Panc1 (cell line): ENCODE data around the gene MT1HL1. TPM values are rescaled to one million over a fixed set of nuclear protein-coding genes. Genes with fewer than 3 reads are reported as not detected.
"Not testable (repeated sequence)": the region's sequence is repeated elsewhere in the genome, so short reads cannot be mapped to it uniquely, and the experiment has no call there.

Experiments
- ATAC-seq: fragments of 200-7000 bp; cut with Tn5 transposase; 2 replicates; pipeline ENCODE4 v1.9.1; 2020; ENCODE audit warnings: mild to moderate bottlenecking, moderate library complexity
- BruUV-seq: library from RNA; stranded (reverse); fragments of 400-500 nt; replicated peaks from 2 replicates; lab custom pipeline; 2021; lab: Mats Ljungman, UMichigan
- CTCF ChIA-PET: fragments of 300-600 bp; sonication (Branson Sonifier 250); formaldehyde crosslinking; loops from one replicate; lab custom pipeline; 2022; ENCODE audit warnings: antibody characterized with exemption; lab: Charles Lee
- POLR2A ChIA-PET: fragments of 300-600 bp; sonication (Branson Sonifier 250); formaldehyde crosslinking; loops from one replicate; lab custom pipeline; 2022; ENCODE audit warnings: antibody characterized with exemption; lab: Charles Lee
- DNase-seq: peaks from one replicate; pipeline ENCODE4 v3.0.0-alpha.2; 2010; ENCODE audit warnings: low read depth, low spot score
- H3K27ac ChIP-seq: 2 replicates; pipeline ENCODE4 v1.5.1; 2011; ENCODE audit warnings: mild to moderate bottlenecking, low read length, inconsistent platforms
- H3K27me3 ChIP-seq: fragments of 200-500 bp; sonication (Bioruptor generic); 2 replicates; pipeline ENCODE4 v1.6.0; 2014; ENCODE audit warnings: low read length, inconsistent platforms; ENCODE audit not compliant: control insufficient read depth, insufficient read depth
- H3K36me3 ChIP-seq: fragments of 200-500 bp; sonication (Bioruptor generic); 2 replicates; pipeline ENCODE4 v1.5.1; 2014; ENCODE audit warnings: inconsistent platforms, mild to moderate bottlenecking, low read length, moderate library complexity; ENCODE audit not compliant: control insufficient read depth, insufficient read depth
- H3K4me1 ChIP-seq: 2 replicates; pipeline ENCODE4 v1.5.1; 2011; ENCODE audit warnings: inconsistent platforms, mild to moderate bottlenecking, low read length, moderate library complexity; ENCODE audit not compliant: control insufficient read depth, insufficient read depth
- H3K4me3 ChIP-seq, 2 experiments: 2 replicates each; pipeline ENCODE4 v1.5.1; 2011 to 2012; ENCODE audit warnings: low read depth in 2 of 2, low read length in 2 of 2, mild to moderate bottlenecking in 2 of 2, inconsistent platforms in 1 of 2, moderate library complexity in 1 of 2
- H3K9me3 ChIP-seq: fragments of 200-500 bp; sonication (Bioruptor generic); 2 replicates; pipeline ENCODE4 v1.5.1; 2014; ENCODE audit warnings: low read depth, mild to moderate bottlenecking, inconsistent platforms, low read length, moderate library complexity; ENCODE audit not compliant: control insufficient read depth, insufficient read depth
- CTCF ChIP-seq: fragments of 450-650 bp; IDR thresholded peaks from 2 replicates; pipeline ENCODE4 v1.5.1; 2017; ENCODE audit warnings: mild to moderate bottlenecking
- POLR2AphosphoS5 ChIP-seq: IDR thresholded peaks from 2 replicates; pipeline ENCODE4 v1.6.1; 2012; ENCODE audit warnings: mild to moderate bottlenecking, low read depth, low read length, moderate library complexity
- REST ChIP-seq, 2 experiments: IDR thresholded peaks; 2 replicates each; pipeline ENCODE4 v1.6.1; 2011 to 2012; ENCODE audit warnings: low read depth in 2 of 2, control low read depth in 1 of 2, low read length in 1 of 2, mild to moderate bottlenecking in 1 of 2, moderate library complexity in 1 of 2; ENCODE audit not compliant: insufficient read depth in 1 of 2
- SIN3A ChIP-seq: IDR thresholded peaks from 2 replicates; pipeline ENCODE4 v1.6.1; 2012; ENCODE audit warnings: low read depth, mild to moderate bottlenecking, low read length, moderate library complexity, borderline replicate concordance; ENCODE audit not compliant: insufficient read depth
- TCF7L2 ChIP-seq: IDR thresholded peaks from 2 replicates; pipeline ENCODE4 v1.6.1; 2011; ENCODE audit warnings: mild to moderate bottlenecking, low read depth, low read length, inconsistent platforms
- in situ Hi-C: cut with HindIII; loops from 2 replicates; pipeline ENCODE4 v1.10.0; 2016; ENCODE audit warnings: low sequenced_read_pairs, low pct_unique_long_range_greater_than_20kb
- intact Hi-C: fragments of 100-400 bp; cut with micrococcal nuclease; formaldehyde crosslinking; loops from one replicate; pipeline ENCODE4 v1.10.0; 2022; ENCODE audit not compliant: unreplicated experiment
- total RNA-seq: library from RNA; stranded (reverse); gene quantifications from one replicate; pipeline ENCODE4 v1.2.1, GENCODE V29; 2021; ENCODE audit not compliant: unreplicated experiment

The MT1HL1 gene
- total RNA-seq, 1 experiment from 2014 or later, result not detected

GRCh38 chr1:236983818-236984217 lies 20.4 kb downstream of the MT1HL1 start:
- no TSS peak for BruUV-seq
- in situ Hi-C loops, result no loop called here
- ChIA-PET CTCF (no interaction called here), POLR2A (no interaction called here)
- TF ChIP-seq TCF7L2, result no peak
- TF ChIP-seq CTCF, result no peak
- Histone ChIP-seq H3K27ac (no peak overlapping the region), H3K4me1 (no peaks in the 10 kb centered on the region), H3K27me3 (no peaks in the 10 kb centered on the region; the same call in 1 of the 2 replicates), H3K36me3 (no peaks in the 10 kb centered on the region), H3K4me3 (no peak overlapping the region), H3K9me3 (no peaks in the 10 kb centered on the region)
- DNase-seq, result no peak
- no peak for ATAC-seq
- intact Hi-C loops, result no loop called here

GRCh38 chr1:236982380-236982779 lies 21.9 kb downstream of the MT1HL1 start:
- in situ Hi-C loops, result no loop called here
- CTCF ChIA-PET, result no interaction called here
- ATAC-seq, result no peak

GRCh38 chr1:236981431-236981830 lies 22.8 kb downstream of the MT1HL1 start:
- in situ Hi-C loops, intact Hi-C loops, ATAC-seq, H3K4me1 ChIP-seq, H3K27me3 ChIP-seq, H3K27ac ChIP-seq, H3K9me3 ChIP-seq, BruUV-seq, H3K4me3 ChIP-seq, DNase-seq, POLR2A ChIA-PET, H3K36me3 ChIP-seq: not testable (repeated sequence)
- CTCF ChIA-PET, result interaction anchor here (0.6 kb wide), 1 partner anchor 124 kb away, joined by 3 read pairs; no protein-coding TSS in a partner anchor

More at GRCh38 chr1:236982380-236982779, 21.9 kb downstream of the MT1HL1 start:
- Histone ChIP-seq H3K27ac (no peak overlapping the region), H3K27me3 (no peaks in the 10 kb centered on the region; the same call in 1 of the 2 replicates), H3K9me3 (no peaks in the 10 kb centered on the region), H3K4me1 (no peaks in the 10 kb centered on the region), H3K4me3 (no peak overlapping the region), H3K36me3 (no peaks in the 10 kb centered on the region)
- no peak for TF ChIP-seq SIN3A
- no peak for TF ChIP-seq REST (IDR thresholded peaks at IDR 0.05; ENCODE audit: insufficient read depth in 1 of 2, low read depth in 2 of 2, low read length in 1 of 2)
- no peak for TF ChIP-seq CTCF
- no peak for TF ChIP-seq TCF7L2
- TF ChIP-seq POLR2AphosphoS5, result no peak
- DNase-seq, result no peak
- BruUV-seq, result no TSS peak
- POLR2A ChIA-PET, result interaction anchor here (0.6 kb wide), 1 partner anchor 119 kb away, joined by 7 read pairs; no protein-coding TSS in a partner anchor
- intact Hi-C loops, result no loop called here
